HG03280 (cell line): Measurements from ENCODE around the gene FBXO15.

Experiments
- ATAC-seq: cut with Tn5 transposase; IDR thresholded peaks from one replicate; pipeline ENCODE4 v1.9.1; 2021; ENCODE audit warnings: mild to moderate bottlenecking, moderate library complexity; ENCODE audit not compliant: unreplicated experiment

FBXO15 gene

GRCh38 chr18:74115046-74115445, 32.6 kb downstream of the FBXO15 start:
- ATAC-seq, result no peak

DNA sequence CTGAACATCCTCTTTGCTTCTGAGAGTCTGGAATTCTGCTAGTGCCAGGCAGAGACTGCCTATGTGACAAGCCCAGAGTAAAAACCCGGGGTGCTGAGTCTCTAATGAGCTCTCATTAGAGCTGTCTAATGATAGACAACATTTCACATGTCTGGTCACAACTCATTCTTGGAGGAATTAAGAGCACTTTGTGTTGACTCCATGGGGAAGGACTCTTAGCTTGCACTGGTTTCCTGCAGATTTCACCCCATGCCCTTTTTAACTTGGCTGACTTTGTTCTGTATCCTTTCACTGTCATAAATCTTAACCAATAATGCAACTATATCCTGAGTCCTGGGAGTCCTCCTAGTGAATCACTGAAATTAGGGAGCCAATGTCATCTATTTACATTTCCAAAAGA, 33.5 kb downstream of the FBXO15 start:
- ATAC-seq, result no peak

DNA sequence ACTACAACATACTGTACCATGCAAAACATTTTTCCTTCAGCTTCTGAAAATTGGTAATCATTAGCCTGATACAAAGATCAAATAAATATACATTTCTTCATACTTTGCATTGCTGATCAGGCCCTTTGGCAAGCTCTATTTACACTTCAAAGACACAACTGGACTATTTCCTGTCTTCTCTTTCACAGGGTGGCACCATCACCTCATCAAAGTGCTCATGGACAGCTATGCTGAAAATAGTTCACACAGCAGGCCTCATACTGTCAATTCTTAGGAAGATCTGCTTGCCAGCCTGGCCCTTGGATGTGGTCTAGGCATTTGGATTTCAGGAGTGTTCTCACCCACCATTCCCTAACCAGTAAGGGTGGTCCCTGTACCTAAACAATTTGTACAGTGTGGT, 33.9 kb downstream of the FBXO15 start:
- ATAC-seq, result no peak

DNA sequence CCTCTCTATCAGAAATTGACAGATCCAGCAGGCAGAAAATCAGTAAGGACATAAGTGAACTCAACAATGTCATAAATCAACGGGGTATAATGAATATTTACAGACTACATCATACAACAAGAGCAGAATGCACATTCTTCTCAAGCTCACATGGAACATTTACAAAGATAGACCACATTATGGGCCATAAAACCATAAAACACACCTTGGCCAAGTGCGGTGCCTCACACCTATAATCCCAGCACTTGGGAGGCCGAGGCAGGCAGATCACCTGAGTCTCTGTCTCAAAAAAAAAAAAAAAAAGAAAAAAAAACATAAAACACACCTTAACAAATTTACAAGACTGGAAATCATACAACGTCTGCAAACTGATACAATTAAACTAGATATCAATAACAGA, 36.7 kb downstream of the FBXO15 start:
- no peak for ATAC-seq

DNA sequence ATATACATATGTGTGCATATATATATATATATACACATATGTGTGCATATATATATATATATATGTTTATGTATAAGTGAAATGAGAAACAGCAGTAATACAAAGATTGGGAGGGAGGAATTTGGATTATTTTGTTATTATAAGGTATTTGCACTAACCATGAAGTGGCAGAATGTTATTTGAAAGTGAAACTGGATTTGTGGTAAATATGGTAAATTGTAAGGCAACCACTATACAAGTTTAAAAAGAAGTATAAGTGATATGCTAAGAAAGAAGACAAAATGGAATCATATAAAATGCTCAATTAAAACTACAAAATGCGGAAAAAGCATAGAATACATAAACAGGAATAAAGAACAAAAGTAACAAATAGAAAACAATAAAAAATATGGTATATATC, 37.5 kb downstream of the FBXO15 start:
- no peak for ATAC-seq

GRCh38 chr18:74108460-74108859, 39.2 kb downstream of the FBXO15 start:
- no peak for ATAC-seq

DNA sequence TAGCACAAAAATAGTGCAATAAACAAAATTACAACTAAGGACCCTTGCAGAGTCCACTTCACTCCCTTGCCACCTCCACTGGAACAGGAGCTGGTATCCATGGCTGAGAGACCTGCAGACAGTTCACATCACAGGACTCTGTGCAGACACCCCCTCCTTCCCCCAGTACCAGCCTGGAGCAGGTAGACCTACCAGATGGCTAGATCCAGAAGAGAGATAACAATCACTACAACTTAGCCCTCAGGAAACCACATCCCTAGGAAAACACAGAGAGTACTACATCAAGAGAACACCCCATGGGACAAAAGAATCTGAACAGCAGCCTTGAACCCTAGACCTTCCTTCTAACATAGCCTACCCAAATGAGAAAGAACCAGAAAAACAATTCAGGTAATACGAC, 49.8 kb downstream of the FBXO15 start:
- ATAC-seq, result no peak

DNA sequence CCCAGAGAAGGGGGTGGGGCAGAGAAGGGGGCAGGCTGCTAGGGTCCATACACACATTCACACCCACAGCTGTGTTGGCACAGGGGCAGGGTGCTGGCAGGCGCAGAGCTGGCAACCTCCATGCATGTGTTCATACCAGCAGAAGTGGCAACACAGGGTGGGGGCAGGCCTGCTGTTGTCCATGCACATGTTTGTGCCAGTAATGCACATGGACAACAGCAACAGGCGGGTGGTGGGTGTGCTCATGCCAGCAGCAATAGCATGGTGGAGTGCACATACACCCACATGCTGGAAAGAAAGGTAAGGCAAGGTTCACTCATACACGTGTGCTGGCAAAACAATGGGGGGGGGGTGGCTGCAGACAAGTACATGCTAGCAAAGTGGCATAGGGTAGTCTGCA, 54.7 kb downstream of the FBXO15 start:
- no peak for ATAC-seq

DNA sequence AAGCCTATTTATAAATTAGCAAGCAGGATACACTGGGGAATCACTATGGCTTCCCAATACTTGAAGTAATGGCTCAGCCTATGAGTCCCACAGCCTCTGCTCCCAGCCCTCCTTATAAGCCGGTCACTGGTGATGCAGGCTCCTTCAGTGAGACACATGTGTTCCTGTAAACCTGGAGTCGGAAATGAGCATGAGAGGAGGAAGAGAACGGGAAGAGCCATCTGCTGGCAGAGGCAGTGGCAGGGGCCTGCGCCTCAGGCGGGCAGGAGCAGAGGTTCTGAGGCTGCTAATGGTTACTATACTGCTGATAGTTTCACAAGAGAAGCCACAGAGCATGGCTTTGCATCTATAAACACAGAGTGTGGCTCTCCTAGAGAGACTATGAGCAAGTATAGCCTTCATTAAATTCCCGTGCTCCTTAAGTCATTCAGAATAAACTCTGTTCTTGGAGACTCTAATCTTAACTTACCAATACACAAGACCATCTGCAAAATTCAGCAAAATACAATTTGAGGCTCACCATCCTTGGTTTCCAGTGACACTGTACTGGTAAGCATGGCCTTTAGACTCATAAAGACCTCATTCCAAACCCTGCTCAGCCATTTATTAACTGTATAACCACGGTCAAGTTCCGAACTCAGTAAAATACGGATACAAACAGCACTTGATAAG, 63.3 kb downstream of the FBXO15 start:
- ATAC-seq, result no peak

DNA sequence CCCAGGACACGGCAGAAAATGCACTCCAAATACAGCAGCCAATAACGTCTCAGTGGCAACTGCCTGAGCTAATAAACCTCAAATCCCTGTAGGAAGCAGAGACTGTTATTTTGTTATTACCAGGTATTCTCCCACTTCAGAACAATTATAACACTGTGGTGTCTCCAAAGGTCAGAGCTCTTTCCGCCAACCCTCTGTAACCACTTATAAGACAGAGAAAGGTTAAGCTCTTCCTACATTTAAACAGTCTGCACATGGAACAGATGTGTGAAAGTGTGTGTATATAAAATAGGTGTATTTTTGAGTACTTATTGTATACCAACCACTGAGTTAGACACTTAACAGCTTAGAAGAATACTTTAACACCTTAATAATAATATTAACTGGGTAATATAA, 64.1 kb downstream of the FBXO15 start:
- no peak for ATAC-seq

DNA sequence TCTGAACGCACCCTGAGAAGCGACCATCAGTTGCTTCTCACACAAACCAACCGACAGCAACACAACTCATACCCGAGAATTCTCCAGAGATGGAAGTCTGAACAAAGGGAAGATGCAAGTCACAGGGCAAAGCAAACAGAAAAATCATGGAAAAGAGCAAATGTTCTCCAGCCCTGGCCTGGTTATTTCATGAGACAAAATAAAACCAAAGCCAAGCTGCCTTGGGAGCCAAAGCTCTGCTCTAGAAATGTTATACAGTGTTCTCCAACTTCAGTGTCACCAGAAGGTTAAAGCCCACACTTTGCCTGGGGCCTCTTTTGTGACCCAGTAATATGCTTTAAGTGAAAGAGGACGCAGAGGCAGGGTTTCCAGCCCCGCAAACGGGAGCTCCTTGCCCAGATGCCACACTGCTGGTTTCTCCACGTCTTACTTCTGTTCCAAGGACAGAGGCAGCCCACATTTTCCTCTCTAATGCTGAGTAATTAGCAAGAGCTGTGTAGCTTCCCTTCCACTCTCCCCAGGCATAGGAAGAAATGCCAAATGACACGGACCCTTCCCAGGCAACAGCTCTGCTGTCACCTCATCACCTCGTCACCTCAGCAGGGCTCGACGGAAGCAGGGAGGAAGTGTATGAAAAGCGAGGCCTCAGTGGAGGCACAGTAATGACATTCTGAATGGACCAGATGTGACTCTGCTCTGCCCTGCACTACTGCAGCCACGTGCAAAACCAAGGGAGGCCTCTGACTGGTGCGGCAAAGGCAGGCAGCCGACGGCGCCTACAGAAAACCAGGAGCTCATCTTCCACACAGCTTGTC, 64.7 kb downstream of the FBXO15 start:
- ATAC-seq, result no peak

DNA sequence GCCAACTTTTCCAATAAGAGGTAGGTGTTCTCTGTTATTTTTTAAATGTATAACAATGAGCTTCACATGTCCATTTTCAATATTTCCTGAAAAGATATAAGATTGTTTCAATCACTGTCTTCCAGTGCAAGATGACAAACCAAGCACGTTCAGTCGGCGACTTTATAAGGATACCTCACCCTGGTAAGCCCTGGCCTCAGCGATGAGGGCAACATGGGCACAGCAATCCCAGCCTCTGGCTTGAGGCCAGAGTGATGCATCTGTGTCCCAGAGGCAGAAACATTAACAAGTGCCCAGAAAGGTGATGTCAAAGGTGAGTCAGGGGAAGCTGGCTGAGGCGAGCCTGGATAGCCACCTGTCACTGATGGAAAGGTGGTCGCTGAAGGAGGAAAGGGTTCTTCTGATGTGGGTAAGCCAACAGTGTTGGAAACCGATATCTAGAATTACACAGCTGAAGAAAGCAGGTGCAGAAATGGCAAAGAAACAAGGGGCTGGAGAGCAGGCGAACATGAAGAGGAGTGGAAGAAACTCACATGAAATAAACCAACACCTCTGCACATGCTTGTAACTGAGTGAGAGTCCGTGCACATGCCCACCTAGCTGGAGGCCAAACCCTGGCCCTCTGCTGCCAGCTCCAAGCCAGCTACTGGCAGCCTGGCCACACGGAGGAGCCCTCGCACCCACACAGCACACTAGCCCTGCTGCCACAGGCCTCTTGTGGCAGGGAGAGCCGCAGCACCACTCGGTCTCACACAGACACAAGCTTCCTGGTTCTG, 65.5 kb downstream of the FBXO15 start:
- peak; percentile 85 for ATAC-seq

DNA sequence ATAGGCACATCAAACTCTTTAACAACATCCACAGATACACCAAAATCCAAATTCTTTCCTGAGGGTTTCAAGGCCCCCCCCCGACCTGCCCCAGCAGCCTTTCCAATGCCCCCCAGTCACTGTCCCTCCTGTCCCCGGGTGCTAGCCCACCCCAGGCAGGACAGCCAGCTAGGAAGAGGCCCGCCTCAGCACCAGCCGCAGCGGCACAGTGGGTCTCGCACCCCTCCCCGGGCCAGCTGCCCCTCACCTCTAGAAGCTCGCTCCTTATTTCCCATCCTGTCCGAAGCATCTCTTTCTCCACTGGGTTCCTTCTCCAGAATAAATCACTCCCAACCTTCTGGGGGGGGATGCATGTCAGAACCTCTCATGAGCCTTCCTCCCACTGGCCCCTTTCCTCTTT, 69.4 kb downstream of the FBXO15 start:
- ATAC-seq, result no peak

GRCh38 chr18:74074668-74075564, 72.7 kb downstream of the FBXO15 start:
- ATAC-seq, result no peak

GRCh38 chr18:74073957-74074667, 73.5 kb downstream of the FBXO15 start:
- ATAC-seq, result no peak

DNA sequence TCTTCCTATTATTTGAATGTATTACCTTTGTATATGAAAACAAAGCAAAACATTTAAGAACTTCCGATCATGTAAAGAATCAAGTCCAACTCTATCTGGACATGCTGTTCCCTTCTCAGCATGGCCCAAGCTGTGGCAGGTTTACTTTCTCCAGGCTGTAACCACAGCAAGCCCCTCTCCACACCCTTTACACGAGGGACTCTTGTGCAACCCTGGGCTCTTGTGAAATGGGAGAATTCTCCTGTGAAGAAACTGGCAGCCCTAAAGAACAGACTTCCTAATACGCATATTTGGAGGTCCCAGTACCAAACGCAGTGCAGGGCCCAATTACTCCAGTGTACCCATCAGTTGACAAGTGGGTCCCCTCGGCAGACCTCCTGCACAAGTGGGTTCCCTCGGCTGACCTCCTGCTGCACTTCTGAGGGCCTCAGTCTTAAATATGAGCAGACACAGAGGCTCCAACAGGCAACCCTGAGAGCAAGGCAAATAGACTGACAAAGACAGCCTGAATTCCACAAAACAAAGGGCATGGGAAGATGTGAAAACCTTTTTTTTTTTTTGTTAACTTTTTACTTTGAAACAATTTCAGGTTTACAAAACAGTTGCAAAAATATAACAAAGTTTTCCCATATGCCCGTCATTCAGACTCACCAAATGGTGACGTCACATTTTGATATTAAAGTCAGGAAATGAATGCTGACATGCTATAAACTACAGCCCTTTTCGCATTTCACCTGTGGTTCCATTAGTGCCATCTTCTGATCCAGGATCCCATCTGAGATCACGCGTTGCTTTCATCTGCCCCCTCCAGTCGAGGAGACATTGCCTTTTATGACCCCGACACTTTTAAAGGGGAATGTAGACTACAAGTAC, 78.2 kb downstream of the FBXO15 start:
- ATAC-seq, result no peak

DNA sequence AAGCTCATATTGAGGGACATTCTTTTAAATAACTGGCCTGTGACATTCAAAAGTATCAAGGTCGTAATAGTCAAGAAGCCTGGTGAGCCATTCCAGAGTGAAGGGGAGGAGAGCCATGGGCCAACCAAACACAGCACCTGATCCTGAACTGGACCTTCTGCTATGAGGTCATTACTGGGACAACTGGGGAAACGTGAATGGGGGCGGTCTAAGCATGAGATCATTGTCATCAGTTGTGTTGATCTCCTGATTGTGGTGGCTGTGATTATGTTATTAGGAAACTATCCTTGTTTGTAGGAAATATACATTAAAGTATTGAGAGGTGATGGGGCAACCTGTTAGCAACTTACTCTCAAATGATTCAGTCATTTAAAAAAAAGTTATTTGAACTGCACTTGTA, 79.3 kb downstream of the FBXO15 start:
- ATAC-seq, result no peak

DNA sequence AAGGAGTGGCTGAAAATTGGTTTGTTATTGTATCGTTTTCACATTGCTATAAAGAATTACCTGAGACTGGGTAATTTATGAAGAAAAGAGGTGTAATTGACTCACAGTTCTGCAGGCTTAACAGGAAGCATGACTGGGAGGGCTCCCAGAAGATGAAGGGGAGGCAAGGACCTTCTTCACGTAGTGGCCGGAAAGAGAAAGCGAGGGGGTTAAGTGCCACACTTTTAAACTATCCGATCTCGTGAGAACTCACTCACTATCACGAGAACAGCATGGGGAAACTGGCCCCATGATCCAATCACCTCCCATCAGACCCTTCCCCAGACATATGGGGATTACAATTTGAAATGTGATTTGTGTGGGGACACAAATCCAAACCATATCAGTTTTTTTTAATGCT, 81.6 kb downstream of the FBXO15 start:
- no peak for ATAC-seq

DNA sequence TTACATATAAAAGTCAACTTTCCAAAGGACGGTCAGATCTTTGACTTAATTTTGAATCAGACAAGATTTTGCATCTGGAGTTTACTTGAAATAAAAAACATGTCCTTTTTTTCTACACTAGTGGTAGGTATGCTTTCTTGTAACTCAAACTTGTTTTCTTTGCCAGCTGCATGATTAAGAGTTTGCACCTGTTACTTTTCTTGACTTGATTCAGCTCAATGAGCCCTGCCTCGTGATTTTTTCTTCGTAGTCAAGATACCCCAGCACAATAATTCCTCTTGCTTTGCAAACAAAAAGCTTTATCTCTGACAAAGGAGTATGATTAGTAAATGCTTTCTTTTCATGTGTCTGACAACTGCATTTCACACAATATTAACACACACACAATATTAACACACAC, 82.3 kb downstream of the FBXO15 start:
- no peak for ATAC-seq
